K562 (cell line): ENCODE measurements around the gene LRRC9.

Source experiments
- ARHGAP35 ChIP-seq: fragments of 450-650 bp; IDR thresholded peaks from 2 replicates; pipeline ENCODE4 v1.6.1; 2018; ENCODE audit not compliant: partially characterized antibody
- MCM7 ChIP-seq, 2 experiments: fragments of 450-650 bp; IDR thresholded peaks; 2 replicates each; pipeline ENCODE4 v1.6.1; 2016 to 2018
- POLR2A ChIP-seq: fragments of 450-650 bp; conservative IDR thresholded peaks from 2 replicates; pipeline ENCODE4 v1.6.1; 2016
- POLR3A ChIP-seq: IDR thresholded peaks from 2 replicates; pipeline ENCODE4 v1.6.1; 2011; ENCODE audit warnings: borderline replicate concordance, mild to moderate bottlenecking, moderate library complexity; ENCODE audit not compliant: insufficient read length, insufficient read depth; ENCODE audit errors: extremely low read depth
- SRSF3 ChIP-seq: fragments of 200-400 bp; formaldehyde crosslinking; IDR thresholded peaks from 2 replicates; pipeline ENCODE4 v1.6.1; 2016; ENCODE audit warnings: mild to moderate bottlenecking, low read length, moderate library complexity; ENCODE audit not compliant: insufficient read depth
- ZNF274 ChIP-seq: IDR thresholded peaks from 2 replicates; pipeline ENCODE4 v1.6.1; 2011; ENCODE audit warnings: low read depth, mild to moderate bottlenecking, low read length, moderate library complexity, borderline replicate concordance
- TF ChIP-seq, protein P1 (sequence below): fragments of 450-650 bp; IDR thresholded peaks from 2 replicates; pipeline ENCODE4 v1.6.1; 2016; ENCODE audit warnings: low read depth, mild to moderate bottlenecking, moderate library complexity

DNA sequence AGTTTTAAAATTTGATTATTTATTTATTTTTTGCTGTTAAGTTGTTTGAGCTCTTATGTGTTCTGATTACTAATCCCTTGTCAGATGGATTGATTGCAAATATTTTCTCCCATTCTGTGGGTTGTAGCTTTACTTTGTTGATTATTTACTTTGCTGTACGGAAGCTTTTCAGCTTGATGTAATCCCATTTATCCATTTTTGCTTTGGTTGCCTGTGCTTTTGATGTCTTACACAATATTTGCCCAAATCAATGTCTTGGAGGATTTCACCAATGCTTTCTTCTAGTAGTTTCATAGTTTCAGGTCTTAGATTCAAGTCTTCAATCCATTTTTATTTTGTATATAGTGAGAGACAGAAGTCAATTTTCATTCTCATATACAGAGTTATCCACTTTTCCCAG lies 115.2 kb downstream of the LRRC9 start:
- no peak for TF ChIP-seq ARHGAP35
- no peak for TF ChIP-seq MCM7 (IDR thresholded peaks at IDR 0.05)
- no peak for TF ChIP-seq POLR2A
- no peak for TF ChIP-seq SRSF3
- TF ChIP-seq POLR3A = no peak
- TF ChIP-seq, protein P1, sequence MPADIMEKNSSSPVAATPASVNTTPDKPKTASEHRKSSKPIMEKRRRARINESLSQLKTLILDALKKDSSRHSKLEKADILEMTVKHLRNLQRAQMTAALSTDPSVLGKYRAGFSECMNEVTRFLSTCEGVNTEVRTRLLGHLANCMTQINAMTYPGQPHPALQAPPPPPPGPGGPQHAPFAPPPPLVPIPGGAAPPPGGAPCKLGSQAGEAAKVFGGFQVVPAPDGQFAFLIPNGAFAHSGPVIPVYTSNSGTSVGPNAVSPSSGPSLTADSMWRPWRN = no peak
- no peak for TF ChIP-seq ZNF274
